ENCODE results near the gene SEC14L1.
A peak's percentile ranks its signal among the peaks of the same experiment; 100 is the strongest.

Gene SEC14L1

DNA sequence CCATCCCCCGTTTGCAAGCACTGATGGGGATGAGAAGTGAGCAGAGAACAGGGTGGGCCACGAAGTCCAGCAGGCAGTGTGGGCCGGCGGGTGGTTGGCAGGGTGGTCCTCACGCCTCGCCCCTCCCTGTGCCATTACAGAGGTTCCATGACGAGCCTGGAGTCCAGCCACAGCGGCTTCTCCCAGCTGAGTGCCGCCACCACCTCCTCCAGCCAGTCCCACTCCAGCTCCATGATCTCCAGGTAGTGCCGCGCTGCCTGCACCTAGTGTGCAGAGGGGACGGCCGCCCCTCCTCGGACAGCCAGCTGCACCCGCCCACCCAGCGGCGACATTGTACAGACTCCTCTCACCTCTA lies 73.0 kb downstream of the SEC14L1 start:
- TF ChIP-seq, protein P1, sequence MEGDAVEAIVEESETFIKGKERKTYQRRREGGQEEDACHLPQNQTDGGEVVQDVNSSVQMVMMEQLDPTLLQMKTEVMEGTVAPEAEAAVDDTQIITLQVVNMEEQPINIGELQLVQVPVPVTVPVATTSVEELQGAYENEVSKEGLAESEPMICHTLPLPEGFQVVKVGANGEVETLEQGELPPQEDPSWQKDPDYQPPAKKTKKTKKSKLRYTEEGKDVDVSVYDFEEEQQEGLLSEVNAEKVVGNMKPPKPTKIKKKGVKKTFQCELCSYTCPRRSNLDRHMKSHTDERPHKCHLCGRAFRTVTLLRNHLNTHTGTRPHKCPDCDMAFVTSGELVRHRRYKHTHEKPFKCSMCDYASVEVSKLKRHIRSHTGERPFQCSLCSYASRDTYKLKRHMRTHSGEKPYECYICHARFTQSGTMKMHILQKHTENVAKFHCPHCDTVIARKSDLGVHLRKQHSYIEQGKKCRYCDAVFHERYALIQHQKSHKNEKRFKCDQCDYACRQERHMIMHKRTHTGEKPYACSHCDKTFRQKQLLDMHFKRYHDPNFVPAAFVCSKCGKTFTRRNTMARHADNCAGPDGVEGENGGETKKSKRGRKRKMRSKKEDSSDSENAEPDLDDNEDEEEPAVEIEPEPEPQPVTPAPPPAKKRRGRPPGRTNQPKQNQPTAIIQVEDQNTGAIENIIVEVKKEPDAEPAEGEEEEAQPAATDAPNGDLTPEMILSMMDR (IDR thresholded peaks at IDR 0.05; ENCODE audit: low read length, missing control alignments): no peak
- DNase-seq (ENCODE audit: low read depth): no peak
- no peak overlapping the region for H3K4me3 ChIP-seq (replicated peaks; ENCODE audit: low read depth, low read length)

DNA sequence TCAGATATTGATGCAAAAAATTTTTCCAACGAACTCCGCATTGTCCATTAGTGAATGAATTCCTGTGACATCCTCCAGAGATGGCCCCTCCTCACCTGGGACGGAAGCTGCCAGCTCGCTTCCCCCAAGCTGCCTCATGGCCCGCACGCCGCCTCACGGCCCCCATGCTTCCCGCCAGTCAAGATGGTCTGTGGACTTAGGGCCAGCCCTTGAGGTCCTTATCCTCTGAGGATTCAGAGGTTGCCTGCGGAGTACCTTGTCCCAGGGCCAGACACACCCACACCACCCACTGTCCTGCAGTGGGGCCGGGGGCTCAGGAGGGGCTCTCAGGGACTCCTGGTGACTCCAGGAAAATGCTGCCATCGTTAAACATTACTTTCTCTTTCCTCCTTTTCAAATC lies 73.6 kb downstream of the SEC14L1 start:
- DNase-seq (ENCODE audit: low read depth): no peak
- H3K4me3 ChIP-seq (replicated peaks; ENCODE audit: low read depth, low read length): no peak overlapping the region
- TF ChIP-seq, protein P1 (IDR thresholded peaks at IDR 0.05; ENCODE audit: low read length, missing control alignments): no peak

DNA sequence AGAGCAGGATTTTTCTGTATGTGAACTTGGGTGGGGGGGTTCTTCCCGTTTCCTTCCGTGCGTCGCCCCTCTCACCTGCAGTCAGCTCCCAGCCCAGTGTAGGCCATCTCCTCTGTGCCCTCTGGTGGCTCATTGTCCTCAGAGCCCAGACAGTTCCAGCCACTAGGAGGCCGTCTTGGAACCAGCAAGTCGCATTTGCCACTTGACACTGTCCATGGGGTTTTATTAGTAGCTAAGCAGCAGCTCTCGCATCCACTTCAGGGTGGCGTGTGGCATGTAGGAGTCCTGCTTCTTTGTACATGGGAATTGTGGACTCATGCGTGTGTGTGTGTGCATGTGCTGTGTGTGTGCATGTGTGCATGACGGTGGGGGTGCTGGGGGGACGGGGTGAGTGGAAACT lies 74.0 kb downstream of the SEC14L1 start:
- H3K4me3 ChIP-seq (replicated peaks; ENCODE audit: low read depth, low read length): no peak overlapping the region
- DNase-seq (ENCODE audit: low read depth): peak; percentile 44
- TF ChIP-seq, protein P1 (IDR thresholded peaks at IDR 0.05; ENCODE audit: low read length, missing control alignments): peak; percentile 55

DNA sequence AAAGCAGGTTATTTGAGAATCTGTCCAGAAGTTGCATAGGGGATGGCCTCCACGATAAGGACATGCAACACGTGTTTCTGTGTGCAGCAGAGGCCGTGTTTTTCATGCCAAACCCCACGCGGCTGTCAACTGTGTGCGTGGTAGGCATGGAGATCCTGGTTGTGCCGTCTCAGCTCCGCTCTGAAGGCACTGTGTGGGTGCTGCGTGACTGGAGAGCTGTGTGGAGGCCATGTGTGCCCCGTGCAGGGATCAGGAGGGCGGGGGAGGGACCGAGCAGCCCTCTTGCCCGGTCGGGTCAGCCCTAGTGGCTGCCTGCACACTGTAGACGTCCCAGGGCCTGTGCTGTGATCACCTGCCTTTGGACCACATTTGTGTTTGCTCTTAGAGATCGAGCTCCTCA lies 74.5 kb downstream of the SEC14L1 start:
- TF ChIP-seq, protein P1 (IDR thresholded peaks at IDR 0.05; ENCODE audit: low read length, missing control alignments): no peak
- no peak overlapping the region for H3K4me3 ChIP-seq (replicated peaks; ENCODE audit: low read depth, low read length)
- no peak for DNase-seq (ENCODE audit: low read depth)

DNA sequence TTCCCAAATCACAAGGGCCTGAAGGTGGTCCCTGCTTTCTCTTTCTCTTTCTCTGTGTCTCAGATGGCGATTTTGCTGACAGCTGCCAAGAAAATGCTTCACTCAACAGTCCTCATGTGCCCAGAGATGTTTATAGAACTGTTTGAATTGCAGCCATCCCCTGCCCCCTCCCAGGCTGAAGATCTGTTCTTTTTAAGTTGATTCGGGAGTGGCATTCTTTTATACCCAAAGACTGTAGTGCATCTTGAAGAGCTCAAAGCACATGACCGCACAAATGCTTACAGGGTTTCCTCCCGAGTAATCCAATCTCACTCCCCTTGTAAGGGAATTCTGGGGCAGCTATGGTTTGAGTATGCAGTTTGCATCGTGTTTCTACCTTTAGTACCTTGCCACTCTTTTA lies 75.7 kb downstream of the SEC14L1 start:
- H3K4me3 ChIP-seq (replicated peaks; ENCODE audit: low read depth, low read length): no peak overlapping the region
- TF ChIP-seq, protein P1 (IDR thresholded peaks at IDR 0.05; ENCODE audit: low read length, missing control alignments): no peak
- DNase-seq (ENCODE audit: low read depth): no peak

DNA sequence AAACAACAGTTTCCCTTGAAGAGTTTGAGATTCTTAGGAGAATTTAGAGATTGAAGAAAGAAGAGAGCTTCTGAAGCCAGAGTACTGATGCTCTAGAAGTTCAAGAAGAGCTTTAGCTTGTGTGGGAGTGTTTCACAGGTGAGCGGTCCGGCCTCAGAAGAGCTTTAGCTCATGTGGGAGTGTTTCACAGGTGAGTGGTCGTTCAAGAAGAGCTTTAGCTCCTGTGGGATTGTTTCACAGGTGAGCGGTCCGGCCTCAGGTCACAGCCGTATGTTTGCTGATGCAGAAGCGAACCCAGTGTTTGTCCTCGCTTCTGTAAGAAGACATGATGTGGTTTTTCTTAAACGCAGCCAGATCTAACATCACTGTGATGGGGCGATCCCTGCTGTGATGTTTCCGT lies 76.4 kb downstream of the SEC14L1 start:
- TF ChIP-seq, protein P1 (IDR thresholded peaks at IDR 0.05; ENCODE audit: low read length, missing control alignments): no peak
- DNase-seq (ENCODE audit: low read depth): no peak
- H3K4me3 ChIP-seq (replicated peaks; ENCODE audit: low read depth, low read length): no peak overlapping the region

DNA sequence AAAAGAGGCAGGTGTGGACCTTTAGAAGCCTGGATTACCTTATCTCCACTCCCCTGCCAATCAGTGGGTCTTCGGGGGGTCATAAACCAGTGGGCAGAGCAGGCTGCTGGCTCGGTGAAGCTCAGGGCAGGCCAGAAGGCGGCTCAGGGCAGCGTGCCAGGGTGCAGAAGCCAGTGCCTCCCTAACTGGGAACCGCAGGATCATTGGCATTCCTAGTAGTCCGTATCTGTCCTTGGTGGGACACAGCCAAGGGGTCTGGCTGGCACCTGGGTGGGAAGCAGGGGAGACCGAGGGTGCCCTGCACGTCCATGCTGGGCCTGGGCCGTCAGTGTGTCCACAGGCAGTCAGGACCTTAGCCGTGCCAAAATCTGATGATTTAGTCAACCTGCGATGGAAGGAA lies 76.8 kb downstream of the SEC14L1 start:
- no peak overlapping the region for H3K4me3 ChIP-seq (replicated peaks; ENCODE audit: low read depth, low read length)
- no peak for DNase-seq (ENCODE audit: low read depth)
- TF ChIP-seq, protein P1 (IDR thresholded peaks at IDR 0.05; ENCODE audit: low read length, missing control alignments): no peak

All from fibroblast of pulmonary artery (primary cell).